ENCODE results near the gene ENPP7. TPM values are rescaled to one million over a fixed set of nuclear protein-coding genes. Genes with fewer than 3 reads are reported as not detected.

ENPP7 gene
- total and polyA plus RNA-seq, 2 donors (not counting 3 experiments of a cell fraction or from before 2014, with no cell fraction given) = not detected

- no peaks in the 10 kb centered on the region for H4K20me1 ChIP-seq (replicated peaks; ENCODE audit: control insufficient read depth, extremely low read depth, insufficient read depth, low read length)
- no peak overlapping the region for H3K9ac ChIP-seq (replicated peaks; ENCODE audit: extremely low read depth, insufficient read depth, low read length)
- H2AFZ ChIP-seq (ENCODE audit: low read depth, low read length) = no peak overlapping the region
- H3K4me2 ChIP-seq (ENCODE audit: insufficient read depth, low read length) = no peak overlapping the region
- dilution Hi-C loops (cut with MboI; ENCODE audit: extremely low pct_ligation_motif_present, low sequenced_read_pairs) (no loop called here), intact Hi-C loops (cut with micrococcal nuclease) (no loop called here)
- H3K4me1 ChIP-seq (ENCODE audit: control insufficient read depth, extremely low read depth, insufficient read depth, low read length) = no peaks in the 10 kb centered on the region
- no peaks in the 10 kb centered on the region for H3K9me3 ChIP-seq (replicated peaks; ENCODE audit: control insufficient read depth, insufficient read depth, low read length)
- H3K27ac ChIP-seq (ENCODE audit: insufficient read depth, low read depth, low read length) = no peak overlapping the region
- TF ChIP-seq EZH2 (IDR thresholded peaks at IDR 0.05; ENCODE audit: borderline replicate concordance, low read depth, low read length, severe bottlenecking) = no peak
- TF ChIP-seq MYC (IDR thresholded peaks at IDR 0.05; ENCODE audit: low read depth, low read length) = no peak
- no peak for TF ChIP-seq JUN (IDR thresholded peaks at IDR 0.05; ENCODE audit: borderline replicate concordance, insufficient read depth, insufficient read length, low read depth)
- TF ChIP-seq FOS (IDR thresholded peaks at IDR 0.05; ENCODE audit: borderline replicate concordance, insufficient read depth, low read length) = no peak
- TF ChIP-seq, protein P1, sequence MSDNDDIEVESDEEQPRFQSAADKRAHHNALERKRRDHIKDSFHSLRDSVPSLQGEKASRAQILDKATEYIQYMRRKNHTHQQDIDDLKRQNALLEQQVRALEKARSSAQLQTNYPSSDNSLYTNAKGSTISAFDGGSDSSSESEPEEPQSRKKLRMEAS (IDR thresholded peaks at IDR 0.05; ENCODE audit: insufficient read depth, insufficient read length) = no peak
- no peak for TF ChIP-seq POLR2A (IDR thresholded peaks at IDR 0.05; ENCODE audit: low read depth, low read length)
- TF ChIP-seq, protein P2, sequence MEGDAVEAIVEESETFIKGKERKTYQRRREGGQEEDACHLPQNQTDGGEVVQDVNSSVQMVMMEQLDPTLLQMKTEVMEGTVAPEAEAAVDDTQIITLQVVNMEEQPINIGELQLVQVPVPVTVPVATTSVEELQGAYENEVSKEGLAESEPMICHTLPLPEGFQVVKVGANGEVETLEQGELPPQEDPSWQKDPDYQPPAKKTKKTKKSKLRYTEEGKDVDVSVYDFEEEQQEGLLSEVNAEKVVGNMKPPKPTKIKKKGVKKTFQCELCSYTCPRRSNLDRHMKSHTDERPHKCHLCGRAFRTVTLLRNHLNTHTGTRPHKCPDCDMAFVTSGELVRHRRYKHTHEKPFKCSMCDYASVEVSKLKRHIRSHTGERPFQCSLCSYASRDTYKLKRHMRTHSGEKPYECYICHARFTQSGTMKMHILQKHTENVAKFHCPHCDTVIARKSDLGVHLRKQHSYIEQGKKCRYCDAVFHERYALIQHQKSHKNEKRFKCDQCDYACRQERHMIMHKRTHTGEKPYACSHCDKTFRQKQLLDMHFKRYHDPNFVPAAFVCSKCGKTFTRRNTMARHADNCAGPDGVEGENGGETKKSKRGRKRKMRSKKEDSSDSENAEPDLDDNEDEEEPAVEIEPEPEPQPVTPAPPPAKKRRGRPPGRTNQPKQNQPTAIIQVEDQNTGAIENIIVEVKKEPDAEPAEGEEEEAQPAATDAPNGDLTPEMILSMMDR (IDR thresholded peaks at IDR 0.05; ENCODE audit: extremely low read depth in 1 of 2, insufficient read depth in 1 of 2, low read depth in 1 of 2, low read length in 2 of 2) = no peak
- no peak for TF ChIP-seq GATA2 (IDR thresholded peaks at IDR 0.05; ENCODE audit: insufficient read depth, insufficient read length, low read depth, low read length)
- no peak for TF ChIP-seq POLR2AphosphoS5 (IDR thresholded peaks at IDR 0.05; ENCODE audit: insufficient read depth, low read depth, low read length)
- DNase-seq (ENCODE audit: low read depth, low spot score) = no peak
- no peaks in the 10 kb centered on the region for H3K79me2 ChIP-seq (ENCODE audit: control insufficient read depth, insufficient read depth, low read length)
- no peaks in the 10 kb centered on the region for H3K36me3 ChIP-seq (ENCODE audit: control insufficient read depth in 2 of 2, extremely low read depth in 1 of 2, insufficient read depth in 2 of 2, low read length in 2 of 2)
- H3K9me1 ChIP-seq (replicated peaks; ENCODE audit: control insufficient read depth, extremely low read depth, insufficient read depth, low read length) = no peaks in the 10 kb centered on the region
- FAIRE-seq = no peak
- H3K4me3 ChIP-seq (replicated peaks in 1 of 3; ENCODE audit: insufficient read depth in 1 of 3, low read depth in 1 of 3, low read length in 3 of 3) = no peak overlapping the region
- CTCF ChIA-PET = interaction anchor here (1.4 to 2.9 kb wide), 2 partner anchors 8 to 9 kb away, joined by 5 to 14 read pairs; no protein-coding TSS in a partner anchor
- no peaks in the 10 kb centered on the region for H3K27me3 ChIP-seq (ENCODE audit: control insufficient read depth in 2 of 2, insufficient read depth in 2 of 2, low read length in 2 of 2)
- POLR2A ChIA-PET = no interaction called here
- BruUV-seq (replicated peaks) = no TSS peak
Observed at GRCh38 chr17:79715943-79716797, 14.6 kb upstream of the ENPP7 start.

Measured in endothelial cell of umbilical vein (primary cell).